Astrocyte of the hippocampus (primary cell): ENCODE results near the gene SLC2A6.
"Not testable (repeated sequence)": the region's sequence is repeated elsewhere in the genome, so short reads cannot be mapped to it uniquely, and the experiment has no call there.

Experiments
- DNase-seq: peaks from one replicate; pipeline ENCODE4 v3.0.0; 2011; ENCODE audit warnings: low read depth, low spot score

The SLC2A6 gene

DNA sequence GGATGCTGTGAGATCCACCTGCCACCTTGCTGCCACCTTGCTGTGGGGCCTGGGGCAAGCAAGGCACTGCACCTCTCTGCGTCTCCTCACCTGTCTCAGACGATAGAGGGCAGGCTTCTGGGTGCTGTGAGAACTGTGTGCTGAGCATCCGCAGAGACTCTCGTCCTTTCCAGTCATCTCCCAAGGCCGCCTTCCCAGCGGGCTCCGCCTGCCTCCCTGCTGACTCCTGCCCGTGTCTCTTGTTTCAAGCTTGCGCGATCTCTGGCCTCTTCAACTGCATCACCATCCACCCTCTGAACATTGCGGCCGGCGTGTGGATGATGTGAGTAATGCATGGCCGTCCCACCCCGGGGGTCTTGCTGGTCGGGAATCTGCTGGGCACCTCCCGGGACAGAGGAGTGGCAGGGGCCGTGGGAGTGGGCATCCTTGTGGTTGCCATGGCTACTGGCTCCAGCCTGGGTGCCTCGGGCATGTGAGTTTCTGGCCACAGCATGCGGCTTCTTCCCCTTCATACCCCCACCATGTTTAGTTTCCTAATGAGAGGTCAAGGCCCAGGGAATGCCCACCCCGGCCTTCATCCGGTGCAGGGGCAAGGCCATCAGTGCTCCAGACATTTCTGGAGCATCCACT lies 15.6 kb downstream of the SLC2A6 start:
- no peak for DNase-seq

GRCh38 chr9:133461975-133462374 lies 16.9 kb downstream of the SLC2A6 start:
- no peak for DNase-seq

DNA sequence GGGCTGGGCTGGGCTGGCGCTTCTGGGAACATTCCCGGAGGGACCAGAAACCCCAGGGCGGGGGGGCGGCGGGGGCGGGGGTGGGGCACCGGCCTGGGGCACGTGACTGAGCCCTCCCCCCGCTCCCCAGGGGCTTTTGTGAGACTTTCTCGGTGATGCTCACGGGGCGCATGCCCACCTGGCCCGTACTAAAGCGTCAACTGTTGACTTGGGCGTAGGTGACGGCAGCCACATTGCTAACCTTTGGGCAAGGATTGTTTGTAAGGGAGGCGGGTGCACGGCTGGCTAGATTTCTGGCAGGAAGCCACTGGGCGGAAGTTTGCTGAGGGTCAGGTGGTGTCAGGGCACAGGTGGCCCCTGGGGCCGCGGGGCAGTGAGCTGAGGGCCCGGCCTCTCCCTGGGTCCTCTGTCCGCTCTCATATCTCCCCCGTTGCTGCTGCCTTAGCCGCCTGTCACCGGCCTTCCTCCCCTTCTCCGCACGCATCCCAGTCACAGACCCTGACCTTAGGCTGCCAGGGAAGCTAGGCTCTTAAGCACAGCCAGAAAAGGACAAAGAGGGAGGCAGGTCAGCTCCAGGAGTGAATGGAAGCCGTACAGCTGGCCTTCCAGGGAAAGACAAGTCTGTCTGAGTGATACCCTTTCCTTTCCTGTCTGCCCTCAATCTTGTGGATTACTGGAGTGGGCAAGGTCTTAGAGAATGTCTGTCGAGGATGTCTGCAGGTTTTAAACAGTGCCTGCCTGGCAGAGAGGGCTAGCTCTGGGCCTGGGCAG lies 18.3 kb downstream of the SLC2A6 start:
- no peak for DNase-seq

DNA sequence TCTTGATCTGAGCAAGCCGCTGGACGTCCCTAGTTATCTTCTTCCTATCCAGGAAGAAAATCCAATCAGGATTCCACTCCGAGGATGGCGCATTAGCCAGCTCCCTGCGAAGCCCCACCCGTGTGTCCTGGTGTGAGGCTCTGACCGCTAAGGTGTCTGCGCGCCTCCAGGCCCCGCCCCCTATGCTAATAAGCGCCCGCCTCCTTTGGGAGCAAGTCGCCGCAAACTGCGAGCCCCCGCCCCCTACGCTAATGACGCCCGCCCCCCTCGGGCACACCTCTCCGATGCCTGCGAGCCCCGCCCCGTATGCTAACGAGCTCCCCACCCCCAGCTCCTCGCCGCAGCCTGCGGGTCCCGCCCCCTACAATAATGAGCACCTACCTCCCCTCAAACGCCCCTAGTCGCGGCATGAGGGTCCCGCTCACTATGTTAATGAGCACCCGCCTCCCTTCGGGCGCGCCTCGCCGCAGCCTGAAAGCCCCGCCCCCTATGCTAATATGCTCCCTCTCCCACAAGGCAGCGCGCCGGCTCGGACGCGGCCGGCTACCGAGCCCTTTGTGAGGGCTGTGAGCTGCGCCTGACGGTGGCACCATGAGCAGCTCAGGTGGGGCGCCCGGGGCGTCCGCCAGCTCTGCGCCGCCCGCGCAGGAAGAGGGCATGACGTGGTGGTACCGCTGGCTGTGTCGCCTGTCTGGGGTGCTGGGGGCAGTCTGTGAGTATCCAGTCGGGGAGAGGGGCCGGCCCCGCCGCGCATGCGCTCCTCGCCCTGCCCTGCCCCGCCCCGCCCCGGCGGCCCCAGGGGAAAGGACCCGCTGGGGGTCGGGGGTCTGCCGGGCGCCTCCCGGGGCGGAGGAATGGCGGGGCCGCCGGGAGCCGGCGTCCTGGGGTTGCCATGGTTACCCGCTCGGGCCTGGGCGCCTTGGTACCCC lies 19.2 kb downstream of the SLC2A6 start, which contains the start of gene CACFD1:
TSS of gene CACFD1 (plus strand) at position 503 of the 929 bp plus-strand sequence. CDS start at position 592, 89 bp downstream.
- DNase-seq = peak; percentile 98

- no peak for DNase-seq
Observed at GRCh38 chr9:133458643-133459312, 20.1 kb downstream of the SLC2A6 start.

GRCh38 chr9:133457748-133458147 lies 21.2 kb downstream of the SLC2A6 start:
- no peak for DNase-seq

- no peak for DNase-seq
Observed at GRCh38 chr9:133457233-133457632, 21.7 kb downstream of the SLC2A6 start.

DNA sequence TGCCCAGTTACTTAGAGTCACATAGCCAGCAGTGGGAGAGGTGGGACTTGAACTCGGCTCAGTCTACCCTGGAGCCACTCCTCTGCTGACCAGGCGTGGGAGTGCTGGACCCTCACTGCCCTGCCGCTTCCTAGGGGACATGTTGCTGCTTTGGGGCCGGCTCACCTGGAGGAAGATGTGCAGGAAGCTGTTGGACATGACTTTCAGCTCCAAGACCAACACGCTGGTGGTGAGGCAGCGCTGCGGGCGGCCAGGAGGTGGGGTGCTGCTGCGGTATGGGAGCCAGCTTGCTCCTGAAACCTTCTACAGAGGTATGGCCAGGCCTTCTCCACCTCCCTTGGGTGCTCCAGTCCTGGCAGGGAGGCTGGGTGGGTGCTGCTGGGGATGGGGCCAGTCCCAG lies 22.5 kb downstream of the SLC2A6 start:
- DNase-seq = no peak

DNA sequence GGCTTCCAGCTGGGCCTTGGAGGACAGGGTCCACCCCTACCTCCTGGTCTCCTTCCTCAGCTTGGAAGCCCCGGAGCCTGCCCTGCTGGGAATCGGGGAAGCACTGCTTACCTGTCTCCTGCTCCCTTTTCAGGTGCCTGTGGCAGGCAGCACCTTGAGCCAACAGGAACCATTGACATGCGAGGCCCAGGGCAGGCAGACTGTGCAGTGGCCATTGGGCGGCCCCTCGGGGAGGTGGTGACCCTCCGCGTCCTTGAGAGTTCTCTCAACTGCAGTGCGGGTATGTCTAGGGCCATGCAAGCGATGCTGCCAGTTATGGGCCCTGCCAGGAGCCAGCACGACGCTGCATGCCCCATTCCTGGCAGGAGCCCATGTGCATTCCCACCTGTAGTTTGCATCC lies 23.0 kb downstream of the SLC2A6 start:
- no peak for DNase-seq

GRCh38 chr9:133454943-133455673 lies 23.8 kb downstream of the SLC2A6 start:
- no peak for DNase-seq

- no peak for DNase-seq
Observed at GRCh38 chr9:133454325-133454724, 24.6 kb downstream of the SLC2A6 start.

- DNase-seq = peak; percentile 63
Observed at GRCh38 chr9:133453651-133454050, 25.2 kb downstream of the SLC2A6 start.

- no peak for DNase-seq
Observed at GRCh38 chr9:133452562-133452961, 26.3 kb downstream of the SLC2A6 start.

GRCh38 chr9:133451865-133452264 lies 27.0 kb downstream of the SLC2A6 start:
- DNase-seq = not testable (repeated sequence)

DNA sequence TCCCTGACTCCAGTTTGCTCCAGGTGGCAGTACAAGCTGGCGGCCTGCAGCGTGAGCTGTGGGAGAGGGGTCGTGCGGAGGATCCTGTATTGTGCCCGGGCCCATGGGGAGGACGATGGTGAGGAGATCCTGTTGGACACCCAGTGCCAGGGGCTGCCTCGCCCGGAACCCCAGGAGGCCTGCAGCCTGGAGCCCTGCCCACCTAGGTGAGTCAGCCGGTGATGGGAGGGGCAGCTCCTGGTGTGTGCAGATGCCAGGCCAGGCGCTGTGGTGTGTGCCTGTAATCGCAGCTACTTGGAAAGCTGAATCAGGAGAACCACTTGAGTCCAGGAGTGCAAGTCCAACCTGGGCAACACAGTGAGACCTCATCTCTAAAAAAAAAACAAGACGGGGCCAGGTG lies 29.1 kb downstream of the SLC2A6 start:
- DNase-seq = peak; percentile 68

DNA sequence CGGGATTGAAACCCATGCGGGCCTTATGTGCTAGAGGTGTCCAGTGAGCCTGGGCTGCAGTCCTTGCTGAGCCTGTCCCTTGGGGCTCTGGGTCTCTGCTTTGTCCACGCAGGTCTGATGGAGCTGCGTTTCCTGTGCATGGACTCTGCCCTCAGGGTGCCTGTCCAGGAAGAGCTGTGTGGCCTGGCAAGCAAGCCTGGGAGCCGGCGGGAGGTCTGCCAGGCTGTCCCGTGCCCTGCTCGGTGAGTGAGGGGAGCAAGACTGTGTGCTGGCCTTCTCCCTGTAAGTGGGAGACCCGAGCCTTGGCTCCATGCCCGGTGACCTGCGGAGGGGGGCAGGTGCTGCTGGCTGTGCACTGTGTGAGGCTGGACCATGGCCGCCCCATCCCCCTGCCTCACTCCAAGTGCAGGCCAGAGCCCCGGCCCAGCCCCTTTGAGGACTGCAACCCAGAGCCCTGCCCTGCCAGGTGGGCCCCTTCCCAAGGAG lies 30.4 kb downstream of the SLC2A6 start:
- no peak for DNase-seq

- no peak for DNase-seq
Observed at GRCh38 chr9:133445293-133445969, 33.5 kb downstream of the SLC2A6 start.

GRCh38 chr9:133443982-133444381 lies 34.9 kb downstream of the SLC2A6 start:
- peak; percentile 71 for DNase-seq

DNA sequence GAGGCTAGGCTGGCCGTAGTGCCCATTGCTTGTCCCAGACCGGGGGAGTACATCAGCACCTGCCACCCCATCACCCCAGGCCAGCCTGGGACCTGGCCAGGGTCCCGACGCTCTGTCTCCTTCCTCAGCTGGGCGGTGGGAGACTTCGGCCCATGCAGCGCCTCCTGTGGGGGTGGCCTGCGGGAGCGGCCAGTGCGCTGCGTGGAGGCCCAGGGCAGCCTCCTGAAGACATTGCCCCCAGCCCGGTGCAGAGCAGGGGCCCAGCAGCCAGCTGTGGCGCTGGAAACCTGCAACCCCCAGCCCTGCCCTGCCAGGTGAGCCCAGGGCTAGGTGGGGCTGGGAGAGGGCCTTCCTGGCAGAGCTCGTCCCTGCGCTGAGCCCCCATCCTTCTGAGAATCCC lies 35.7 kb downstream of the SLC2A6 start:
- DNase-seq = no peak

DNA sequence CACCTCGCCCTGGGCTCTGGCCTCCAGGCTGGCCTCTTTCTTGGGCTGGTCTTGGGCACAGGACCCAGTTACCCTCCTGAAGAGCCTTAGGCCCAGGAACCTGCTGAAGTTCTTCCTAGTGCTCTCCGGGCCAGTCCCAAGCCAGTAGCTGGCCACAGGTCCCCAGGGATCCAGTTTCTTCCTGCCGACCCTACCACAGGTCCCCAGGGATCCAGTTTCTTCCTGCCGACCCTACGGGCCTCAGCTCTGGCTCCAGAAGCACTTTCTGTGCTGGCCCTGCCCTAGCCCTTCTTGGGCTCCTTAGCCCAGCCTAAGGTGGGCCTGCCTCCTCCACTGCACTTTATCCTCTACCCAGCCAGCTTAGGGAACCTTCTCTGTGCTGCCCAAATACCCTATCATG lies 37.3 kb downstream of the SLC2A6 start:
- DNase-seq = no peak
